NAMALWA (cell line): Measurements from ENCODE around the gene LIFR.

ENCODE experiments used
- DNase-seq: peaks from one replicate; pipeline ENCODE4 v3.0.0-alpha.2; 2015; ENCODE audit warnings: low spot score

Gene LIFR

GRCh38 chr5:38465061-38465460 lies 91.4 kb downstream of the LIFR start:
- DNase-seq, result no peak

DNA sequence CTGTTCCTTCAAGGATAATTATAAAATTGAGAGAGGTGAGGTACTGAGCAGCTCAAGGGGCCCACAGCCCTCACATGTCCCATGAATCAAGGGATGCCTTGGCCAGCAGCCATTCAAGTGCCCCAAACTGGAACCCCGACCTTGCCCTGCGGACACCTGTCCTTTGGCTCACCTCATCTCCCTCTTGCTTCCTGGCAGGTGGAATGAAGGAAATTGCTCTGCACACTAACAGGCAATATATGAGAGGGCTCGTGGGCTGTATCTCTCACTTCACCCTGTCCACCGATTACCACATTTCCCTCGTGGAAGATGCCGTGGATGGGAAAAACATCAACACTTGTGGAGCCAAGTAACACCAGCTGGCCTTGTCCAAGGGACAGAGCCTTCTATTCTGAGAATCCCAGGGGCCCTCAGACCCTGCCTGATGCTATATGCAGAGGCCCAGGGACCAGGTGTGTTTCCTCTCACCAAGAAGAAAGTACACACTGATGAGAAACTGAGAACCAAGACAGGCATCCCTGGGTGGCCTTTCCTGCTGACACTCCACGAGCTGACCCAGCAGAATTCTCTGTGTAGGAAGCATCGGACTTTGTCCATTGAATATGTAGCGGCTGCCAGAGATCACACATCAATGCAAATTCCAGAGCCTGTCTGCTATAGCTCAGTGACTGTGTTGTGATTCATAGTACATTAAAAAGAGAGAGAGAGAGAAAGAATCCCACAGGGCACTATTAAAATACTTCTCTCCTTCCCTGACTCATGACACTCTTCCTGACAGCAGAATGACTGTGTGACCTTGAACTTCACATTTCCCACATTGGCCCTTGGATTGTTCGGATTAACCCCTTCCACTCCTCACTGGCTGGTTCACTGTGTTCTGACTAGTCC lies 92.6 kb downstream of the LIFR start:
- DNase-seq, result no peak

DNA sequence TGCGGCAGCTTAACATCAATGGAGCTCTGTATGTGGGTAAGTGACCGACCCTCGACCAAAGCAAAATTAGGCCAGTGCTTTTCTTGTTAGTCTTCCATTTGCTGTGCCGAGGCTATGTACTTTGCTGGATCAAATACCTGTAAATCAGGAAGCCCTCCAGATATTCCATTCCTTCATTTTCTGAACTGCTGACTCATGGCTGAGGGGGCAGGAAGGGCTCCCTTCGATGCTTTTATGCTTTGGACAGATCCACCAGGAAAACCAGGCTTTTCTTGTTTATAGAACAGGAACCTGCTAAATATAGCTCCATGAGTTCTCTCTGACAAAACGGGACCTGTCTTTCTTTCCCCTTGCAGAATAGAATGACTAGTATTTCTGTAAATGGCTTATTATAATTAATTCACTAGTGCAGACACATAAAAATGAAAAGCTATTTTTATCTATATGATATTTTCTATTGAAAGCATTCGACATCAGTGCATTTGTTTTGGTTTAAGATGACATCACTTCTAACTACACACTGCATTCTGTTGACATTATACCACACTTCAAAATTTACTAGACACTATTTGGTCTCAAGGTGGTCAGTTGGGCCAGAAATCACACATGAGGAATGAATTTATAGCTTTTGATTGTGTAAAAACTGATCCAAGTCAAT lies 93.3 kb downstream of the LIFR start:
- no peak for DNase-seq

DNA sequence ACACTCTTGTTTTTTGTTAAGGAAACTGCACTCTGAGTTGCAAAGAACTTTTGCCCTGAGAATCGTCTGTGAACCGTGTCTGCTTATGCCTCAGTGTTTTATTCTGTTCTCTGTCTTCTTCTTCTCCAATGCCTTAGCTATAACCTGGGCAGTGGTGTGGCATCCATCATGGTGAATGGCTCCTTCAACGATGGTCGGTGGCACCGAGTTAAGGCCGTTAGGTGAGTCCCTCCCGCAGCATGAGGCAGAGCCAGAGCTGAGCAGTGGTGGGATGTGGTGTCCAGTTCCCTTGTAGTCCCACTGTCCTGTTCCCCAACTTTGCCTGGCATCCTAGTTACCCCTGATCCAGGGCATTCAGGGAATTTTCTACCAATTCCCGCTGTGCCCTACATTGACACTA lies 98.3 kb downstream of the LIFR start:
- no peak for DNase-seq

GRCh38 chr5:38456657-38457399 lies 99.6 kb downstream of the LIFR start:
- no peak for DNase-seq

- DNase-seq, result no peak
Measured at GRCh38 chr5:38455796-38456330, 100.6 kb downstream of the LIFR start.

GRCh38 chr5:38453921-38454320 lies 102.5 kb downstream of the LIFR start:
- DNase-seq, result no peak

DNA sequence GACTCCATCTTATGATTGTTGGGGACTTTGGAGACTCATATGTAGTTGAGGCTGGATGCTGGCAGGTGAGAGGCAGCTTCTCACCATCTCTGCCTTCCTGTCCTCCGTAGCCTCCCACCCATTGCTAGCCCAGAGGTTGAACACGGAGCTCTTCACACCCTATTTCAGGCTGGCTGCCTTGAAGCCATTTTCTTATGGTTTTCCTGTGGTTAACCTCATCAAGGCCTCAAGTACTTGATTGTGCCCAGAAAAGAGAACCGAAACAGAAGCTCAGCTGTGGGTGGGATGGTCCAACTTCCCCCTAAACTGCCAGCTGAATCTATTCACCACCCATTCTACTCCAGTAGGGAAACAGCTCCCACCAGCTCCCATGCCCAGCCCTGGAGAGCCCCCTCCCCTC lies 102.9 kb downstream of the LIFR start:
- DNase-seq, result peak; percentile 89

DNA sequence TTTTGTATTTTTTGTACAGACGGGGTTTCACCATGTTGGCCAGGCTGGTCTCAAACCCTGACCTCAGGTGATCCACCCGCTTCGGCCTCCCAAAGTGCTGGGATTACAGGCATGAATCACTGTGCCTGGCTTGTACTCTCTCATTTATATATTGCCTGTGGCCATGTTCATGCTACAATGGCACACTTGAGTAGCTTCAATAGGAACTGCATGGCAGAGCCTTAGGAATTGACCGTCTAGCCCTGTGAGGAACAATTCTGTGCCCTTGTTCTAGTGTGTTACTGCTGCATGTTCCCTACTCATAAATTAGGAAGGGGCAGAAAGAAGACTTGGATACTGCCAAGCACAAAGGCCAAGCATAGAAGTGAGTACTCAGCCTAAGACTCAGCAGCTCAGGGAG lies 104.2 kb downstream of the LIFR start:
- DNase-seq, result no peak

GRCh38 chr5:38451074-38451725 lies 105.2 kb downstream of the LIFR start:
- no peak for DNase-seq

- no peak for DNase-seq
Measured at GRCh38 chr5:38450627-38451026, 105.8 kb downstream of the LIFR start.

DNA sequence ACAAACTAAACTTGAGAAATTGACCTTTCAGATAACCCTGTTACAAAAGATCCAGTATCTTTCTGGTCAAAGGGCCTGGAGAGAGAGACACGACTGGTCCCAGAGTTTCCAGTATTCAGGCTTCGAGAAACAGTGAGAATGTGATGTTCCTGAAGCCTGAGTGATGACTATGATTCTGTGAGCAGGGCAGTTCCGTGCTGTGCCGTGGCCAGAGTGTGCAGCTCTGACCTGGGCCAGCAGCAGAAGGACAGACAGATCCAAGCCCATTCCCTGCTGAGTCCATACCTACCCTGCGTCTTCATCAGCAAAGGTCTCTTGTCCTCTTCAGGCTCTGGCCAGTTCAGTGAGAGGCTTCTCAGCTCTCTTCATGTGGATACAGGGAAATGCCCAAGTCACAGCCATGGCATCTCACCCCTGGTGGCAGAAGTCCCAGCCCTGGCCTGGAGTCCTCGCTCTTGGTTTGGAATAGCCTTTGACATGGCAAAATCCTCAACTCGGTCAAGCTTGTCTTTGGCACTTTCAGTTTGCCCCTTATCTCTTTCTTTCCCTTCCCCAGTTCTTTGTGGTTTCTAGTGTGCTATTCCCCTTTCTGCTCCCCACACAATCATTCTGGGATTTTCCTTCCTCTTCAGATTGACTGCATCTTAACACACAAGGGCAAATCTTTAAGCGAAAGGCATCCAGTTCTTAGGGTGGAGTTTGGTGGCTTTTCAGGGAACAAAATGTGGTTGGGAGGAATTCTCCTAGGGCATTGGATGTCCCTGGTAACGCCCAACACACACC lies 107.7 kb downstream of the LIFR start:
- DNase-seq, result no peak

DNA sequence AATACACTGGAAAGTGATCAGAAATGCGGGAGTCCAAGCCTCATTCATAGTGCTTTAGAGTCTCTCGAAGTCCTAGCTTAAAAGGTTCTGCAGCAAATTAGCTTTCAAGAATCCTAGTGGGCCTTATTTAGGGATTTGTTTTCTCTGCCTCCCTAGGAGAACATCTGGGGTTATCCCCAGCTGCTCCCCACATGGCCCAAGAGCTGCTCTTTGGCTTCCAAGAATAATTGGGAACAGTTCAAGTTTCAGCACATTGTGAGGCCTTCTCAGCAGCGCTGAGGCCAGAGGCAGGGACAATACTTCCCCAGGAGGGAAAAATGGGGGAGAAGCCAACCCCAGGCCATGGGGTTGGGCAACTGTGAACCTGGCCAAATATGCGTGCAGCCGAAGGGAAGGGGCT lies 108.7 kb downstream of the LIFR start:
- no peak for DNase-seq

DNA sequence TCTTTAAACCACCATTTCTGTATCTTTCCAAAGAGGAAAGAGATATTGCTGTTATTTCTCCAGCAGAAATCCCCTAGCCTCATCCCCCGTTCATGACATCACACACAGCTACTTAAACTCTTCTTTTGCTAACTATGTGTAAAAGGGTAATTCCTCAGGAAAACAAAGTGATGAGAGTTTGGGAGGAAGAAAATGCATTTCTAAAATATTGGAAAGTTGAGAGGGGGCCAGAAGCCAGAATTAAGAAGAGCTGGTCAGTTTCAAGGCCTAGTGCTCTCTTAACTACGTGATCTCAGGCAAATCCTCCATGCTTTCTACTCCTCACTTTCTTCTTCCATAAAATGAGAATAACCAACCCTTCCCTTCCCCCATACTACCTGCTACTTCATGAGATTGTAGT lies 109.4 kb downstream of the LIFR start:
- DNase-seq, result no peak

DNA sequence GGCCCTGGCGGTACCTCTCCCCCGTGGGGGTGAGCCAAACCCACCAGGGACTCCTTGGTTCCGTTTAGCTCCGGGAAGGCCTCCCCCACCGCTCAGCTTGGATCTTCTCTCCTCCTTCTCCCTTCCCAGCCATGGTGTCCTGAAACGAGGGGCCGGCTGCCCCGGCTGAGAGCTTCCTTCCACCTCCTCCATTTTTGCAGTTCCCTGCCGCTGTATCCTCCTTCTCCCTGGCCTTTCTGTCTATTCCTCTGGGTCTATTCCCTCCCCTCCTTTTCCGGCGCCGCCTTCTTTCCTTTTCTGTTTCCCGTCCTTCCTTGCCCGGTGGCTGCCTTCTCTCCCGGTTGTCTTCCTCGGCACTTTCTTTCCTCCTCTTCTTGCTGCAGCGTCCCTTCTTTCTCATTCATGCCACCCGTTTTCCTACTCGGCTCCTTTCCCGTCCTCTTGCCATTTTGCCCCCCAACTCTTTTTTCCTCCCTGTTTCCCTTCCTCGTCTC lies 110.4 kb downstream of the LIFR start:
- DNase-seq, result no peak

GRCh38 chr5:38445374-38446028 lies 110.9 kb downstream of the LIFR start:
- DNase-seq, result no peak

GRCh38 chr5:38443390-38443789 lies 113.1 kb downstream of the LIFR start:
- DNase-seq, result no peak

DNA sequence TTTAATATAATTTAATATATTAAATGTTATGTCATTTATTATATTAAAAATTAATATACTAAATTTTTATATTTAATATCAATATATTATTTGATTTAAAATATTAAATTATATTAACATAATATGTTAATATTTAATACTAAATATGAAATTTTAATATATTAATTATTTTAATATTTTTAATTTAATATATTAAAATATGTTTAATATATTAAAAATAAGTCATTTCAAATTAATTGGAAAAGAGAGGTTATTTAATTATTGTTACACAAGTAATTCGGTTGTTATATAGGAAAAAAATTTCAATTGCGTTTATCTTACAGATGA lies 114.2 kb downstream of the LIFR start:
- DNase-seq, result no peak

DNA sequence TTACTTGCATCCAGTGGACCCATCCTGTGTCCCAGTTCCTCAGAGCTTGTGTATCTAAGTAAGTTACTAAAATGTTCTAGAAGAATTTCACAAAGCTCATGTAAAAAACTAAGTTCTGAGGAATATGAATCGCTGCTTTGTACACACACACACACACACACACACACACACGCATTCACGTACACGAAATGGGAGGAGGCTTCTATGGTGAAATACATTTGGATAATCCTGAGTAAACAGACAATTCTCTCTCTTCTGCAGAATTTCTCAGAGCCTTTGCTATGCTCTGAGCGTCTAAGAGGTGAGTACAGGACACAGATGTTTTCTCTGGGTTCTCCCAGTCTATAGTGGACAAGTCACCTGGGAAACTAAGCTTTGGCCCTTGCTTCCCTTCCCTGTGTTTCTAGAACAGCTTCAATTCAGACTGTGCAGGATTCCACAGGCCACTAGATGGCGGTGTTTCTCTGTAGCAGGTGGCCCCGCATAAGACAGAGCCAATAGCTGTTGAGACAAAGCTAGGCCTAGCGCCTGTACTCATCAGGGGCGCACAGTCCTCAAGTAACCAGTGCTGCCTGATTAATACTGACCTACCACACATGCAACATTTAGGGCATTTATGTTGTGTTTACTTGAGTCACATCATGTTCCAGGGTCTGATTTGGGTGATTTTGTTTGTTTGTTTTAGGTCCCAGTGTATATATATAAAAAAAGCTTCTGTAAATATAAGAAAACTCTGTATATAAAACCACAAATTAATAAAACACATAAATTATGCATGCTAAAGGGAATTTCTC lies 114.8 kb downstream of the LIFR start:
- peak; percentile 92 for DNase-seq

DNA sequence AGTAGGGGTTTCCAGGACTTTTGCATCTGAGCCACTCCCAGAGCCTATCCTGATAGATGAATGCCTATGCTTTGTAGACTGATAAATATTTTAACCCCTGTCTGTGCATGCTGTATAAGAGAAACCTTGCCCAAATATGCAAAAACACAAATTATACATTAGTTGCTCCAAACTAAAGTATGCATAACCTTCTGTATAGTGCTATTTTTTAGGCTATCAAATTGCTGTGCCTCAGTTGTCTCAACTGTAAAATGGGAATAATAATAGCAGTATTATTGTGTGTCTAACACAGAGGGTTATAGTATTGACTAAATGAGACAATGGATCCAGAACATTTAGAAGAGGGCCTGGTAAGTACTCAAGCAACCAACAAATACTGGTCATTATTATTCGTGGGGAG lies 117.7 kb downstream of the LIFR start:
- no peak for DNase-seq
